AG04450 (cell line): ENCODE results near the gene PCNP. TPM values are rescaled to one million over a fixed set of nuclear protein-coding genes. Genes with fewer than 3 reads are reported as not detected.
"Not testable (repeated sequence)": the region's sequence is repeated elsewhere in the genome, so short reads cannot be mapped to it uniquely, and the experiment has no call there.

Source experiments
- CTCF ChIA-PET: fragments of 300-600, 350-600 bp; formaldehyde crosslinking; extraction: SDS; loops from one replicate; lab custom pipeline; 2022; ENCODE audit warnings: antibody characterized with exemption, inconsistent platforms; lab: Charles Lee
- POLR2A ChIA-PET: fragments of 350-600 bp; formaldehyde crosslinking; extraction: SDS; loops from one replicate; lab custom pipeline; 2021; ENCODE audit warnings: antibody characterized with exemption, inconsistent platforms; lab: Yijun Ruan, JAX
- DNase-seq: peaks from one replicate; pipeline ENCODE4 v3.0.0-alpha.2; 2011; ENCODE audit warnings: low read depth, low spot score
- H3K27ac ChIP-seq: one replicate; pipeline ENCODE4 v1.5.1; 2012; ENCODE audit warnings: low read depth, low read length, control low read depth
- H3K27me3 ChIP-seq: one replicate; pipeline ENCODE4 v1.6.0; 2012; ENCODE audit warnings: low read length; ENCODE audit not compliant: control insufficient read depth, insufficient read depth
- H3K4me3 ChIP-seq: 2 replicates; pipeline ENCODE4 v1.5.1; 2011; ENCODE audit warnings: mild to moderate bottlenecking, low read depth, low read length, control low read depth
- H3K9me3 ChIP-seq: 2 replicates; pipeline ENCODE4 v1.5.1; 2012; ENCODE audit warnings: low read length; ENCODE audit not compliant: control insufficient read depth, insufficient read depth
- CTCF ChIP-seq: IDR thresholded peaks from 2 replicates; pipeline ENCODE4 v1.5.1; 2011; ENCODE audit warnings: low read depth, low read length, control low read depth, inconsistent platforms
- polyA plus RNA-seq: library from polyadenylated mRNA; depleted of rRNA; stranded (reverse); fragments of >200 nt; gene quantifications from 2 replicates; pipeline ENCODE4 v1.2.3, GENCODE V29; 2011

PCNP gene
- polyA plus RNA-seq, 1 experiment = 97.7 TPM

GRCh38 chr3:101588616-101589015, 14.6 kb downstream of the PCNP start:
- Histone ChIP-seq H3K4me3 (no peak overlapping the region), H3K27ac (no peak overlapping the region), H3K27me3 (no peaks in the 10 kb centered on the region), H3K9me3 (no peaks in the 10 kb centered on the region)
- TF ChIP-seq CTCF = no peak
- ChIA-PET CTCF (interaction anchor here (1.1 to 1.2 kb wide), 2 partner anchors 12 to 15 kb away, joined by 3 to 6 read pairs; partner anchors contain the start of gene PCNP), POLR2A (no interaction called here)
- no peak for DNase-seq

DNA sequence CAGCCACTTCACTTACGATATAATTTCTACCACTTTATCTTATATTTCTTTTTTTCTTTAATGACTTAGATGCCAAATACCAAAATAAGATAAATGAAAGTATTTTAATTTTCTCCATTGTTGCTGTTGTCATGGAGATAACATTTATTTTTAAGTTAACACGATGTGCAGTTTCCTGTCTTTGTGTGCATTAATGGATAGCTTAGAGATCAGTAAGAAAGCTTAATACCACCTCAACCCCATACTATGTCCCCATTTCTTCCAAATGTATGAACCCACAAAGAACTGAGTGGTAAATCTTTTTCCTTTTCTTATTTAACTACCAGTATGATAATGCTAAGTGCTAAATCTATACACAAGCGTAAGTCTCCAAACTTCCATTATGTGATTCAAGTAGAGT, 17.1 kb downstream of the PCNP start:
- Histone ChIP-seq H3K4me3 (no peak overlapping the region), H3K27me3 (no peaks in the 10 kb centered on the region), H3K9me3 (no peaks in the 10 kb centered on the region), H3K27ac (no peak overlapping the region)
- no peak for DNase-seq
- ChIA-PET POLR2A (no interaction called here), CTCF (interaction anchor here (0.6 to 1.2 kb wide), 2 partner anchors 18 to 27 kb away, joined by 3 to 5 read pairs; no protein-coding TSS in a partner anchor)
- no peak for TF ChIP-seq CTCF

GRCh38 chr3:101602731-101603130, 28.8 kb downstream of the PCNP start:
- ChIA-PET CTCF (no interaction called here), POLR2A (no interaction called here)
- 0 out of 2 replicates have a peak, but pooled peaks cover 5% of the 10 kb centered on the region for H3K9me3 ChIP-seq
- no peak for TF ChIP-seq CTCF
- no peaks in the 10 kb centered on the region for H3K27me3 ChIP-seq
- H3K27ac ChIP-seq = no peak overlapping the region
- no peak overlapping the region for H3K4me3 ChIP-seq
- no peak for DNase-seq

- DNase-seq = no peak
- ChIA-PET CTCF (no interaction called here), POLR2A (no interaction called here)
- Histone ChIP-seq H3K27me3 (no peaks in the 10 kb centered on the region), H3K9me3 (0 out of 2 replicates have a peak, but pooled peaks cover 5% of the 10 kb centered on the region), H3K27ac (no peak overlapping the region), H3K4me3 (no peak overlapping the region)
- TF ChIP-seq CTCF = no peak
Measured at GRCh38 chr3:101603184-101603583, 29.2 kb downstream of the PCNP start.

GRCh38 chr3:101605398-101605797, 31.4 kb downstream of the PCNP start:
- H3K4me3 ChIP-seq, H3K9me3 ChIP-seq, CTCF ChIA-PET, H3K27ac ChIP-seq, H3K27me3 ChIP-seq, DNase-seq: not testable (repeated sequence)
- POLR2A ChIA-PET = interaction anchor here (1.2 kb wide), 1 partner anchor 44 kb away, joined by 3 read pairs; the partner anchor contains the start of gene TRMT10C
